Measurements from ENCODE around the gene DYDC2. TPM values are rescaled to one million over a fixed set of nuclear protein-coding genes. Genes with fewer than 3 reads are reported as not detected.

DYDC2 gene
- total and polyA plus RNA-seq, 2 experiments from 2014 or later = not detected

DNA sequence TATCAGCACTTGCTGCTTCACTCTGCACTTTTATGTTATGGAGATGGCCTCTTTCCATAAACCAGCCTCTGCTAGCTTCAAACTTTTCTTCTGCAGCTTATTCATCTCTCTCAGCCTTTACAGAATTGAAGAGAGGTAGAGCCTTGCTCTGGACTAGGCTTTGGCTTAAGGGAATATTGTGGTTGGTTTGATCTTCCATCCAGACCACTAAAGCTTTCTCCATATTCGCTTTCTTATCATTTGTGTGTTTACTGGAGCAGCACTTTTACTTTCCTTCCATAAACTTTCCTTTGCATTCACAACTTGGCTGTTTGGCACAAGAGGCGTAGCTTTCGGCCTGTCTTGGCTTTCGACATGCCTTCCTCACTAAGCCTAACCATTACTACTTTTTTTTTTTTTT is 23.6 kb downstream of the DYDC2 start:
- Histone ChIP-seq H3K36me3 (ENCODE audit: low read depth) (no peaks in the 10 kb centered on the region), H3K9me2 (ENCODE audit: insufficient read depth) (no peaks in the 10 kb centered on the region), H3K9me3 (ENCODE audit: low read depth) (no peaks in the 10 kb centered on the region), H3F3A (ENCODE audit: insufficient read depth) (no peaks in the 10 kb centered on the region), H3K79me2 (ENCODE audit: insufficient read depth) (no peaks in the 10 kb centered on the region), H3K4me3 (no peak overlapping the region), H3K4me2 (ENCODE audit: unreplicated experiment) (no peak overlapping the region), H3K4me1 (ENCODE audit: insufficient read depth) (no peaks in the 10 kb centered on the region), H3K27me3 (replicated peaks; ENCODE audit: insufficient read depth) (peaks cover 7% of the 10 kb centered on the region; the same call in 1 of the 2 replicates), H3K27ac (no peak overlapping the region), H2AFZ (no peak overlapping the region), H4K20me1 (ENCODE audit: insufficient read depth) (no peaks in the 10 kb centered on the region), H3K9ac (no peak overlapping the region)
- TF ChIP-seq EZH2phosphoT487 (IDR thresholded peaks at IDR 0.05; ENCODE audit: insufficient read depth, low read depth) (no peak), EZH2 (IDR thresholded peaks at IDR 0.05; ENCODE audit: insufficient read depth, poor library complexity, severe bottlenecking) (no peak)
- DNase-seq = no peak
- in situ Hi-C loops (cut with MboI) = no loop called here
- 57 to 63% methylated on average over 4 of the region's 4 CpGs for WGBS, 2 experiments (ENCODE audit: low coverage in 1 of 2, low lambda C conversion rate in 2 of 2, missing lambda C conversion rate in 2 of 2)

GRCh38 chr10:80382989-80383388 is 26.4 kb downstream of the DYDC2 start:
- no peaks in the 10 kb centered on the region for H3K4me1 ChIP-seq (ENCODE audit: insufficient read depth)
- no peaks in the 10 kb centered on the region for H3K36me3 ChIP-seq (ENCODE audit: low read depth)
- H3K27me3 ChIP-seq (replicated peaks; ENCODE audit: insufficient read depth) = peaks cover 5% of the 10 kb centered on the region; the same call in 1 of the 2 replicates
- no peak overlapping the region for H2AFZ ChIP-seq
- no peak overlapping the region for H3K9ac ChIP-seq
- WGBS, 2 experiments (ENCODE audit: low coverage in 1 of 2, low lambda C conversion rate in 2 of 2, missing lambda C conversion rate in 2 of 2) = 2% methylated on average over 4 of the region's 4 CpGs
- H3K9me3 ChIP-seq (ENCODE audit: low read depth) = no peaks in the 10 kb centered on the region
- peak; percentile 58 for DNase-seq
- in situ Hi-C loops (cut with MboI) = no loop called here
- H3F3A ChIP-seq (ENCODE audit: insufficient read depth) = no peaks in the 10 kb centered on the region
- no peaks in the 10 kb centered on the region for H3K9me2 ChIP-seq (ENCODE audit: insufficient read depth)
- no peak overlapping the region for H3K27ac ChIP-seq
- H3K4me2 ChIP-seq (ENCODE audit: unreplicated experiment) = no peak overlapping the region
- H3K4me3 ChIP-seq = no peak overlapping the region
- TF ChIP-seq EZH2 (IDR thresholded peaks at IDR 0.05; ENCODE audit: insufficient read depth, poor library complexity, severe bottlenecking) (no peak), EZH2phosphoT487 (IDR thresholded peaks at IDR 0.05; ENCODE audit: insufficient read depth, low read depth) (no peak)
- no peaks in the 10 kb centered on the region for H3K79me2 ChIP-seq (ENCODE audit: insufficient read depth)
- no peaks in the 10 kb centered on the region for H4K20me1 ChIP-seq (ENCODE audit: insufficient read depth)

DNA sequence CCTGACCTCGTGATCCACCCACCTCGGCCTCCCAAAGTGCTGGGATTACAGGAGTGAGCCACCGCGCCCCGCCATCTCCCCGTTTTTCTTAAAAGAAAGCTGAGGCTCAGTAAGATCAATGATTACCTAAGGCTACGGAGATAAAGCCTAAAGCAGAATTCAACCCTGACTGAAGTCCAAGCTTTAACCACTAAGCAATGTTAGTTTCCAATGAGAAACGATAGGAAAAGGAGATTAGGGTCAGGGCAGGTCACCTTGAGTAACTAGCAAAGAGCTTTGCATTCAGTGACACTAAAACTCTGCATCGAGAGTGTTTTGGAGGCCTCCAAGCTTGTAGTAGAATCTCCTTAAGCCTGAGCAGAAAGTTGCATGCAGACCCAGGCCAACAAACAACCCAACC is 34.2 kb downstream of the DYDC2 start:
- Histone ChIP-seq H3F3A (ENCODE audit: insufficient read depth) (no peaks in the 10 kb centered on the region), H3K4me3 (no peak overlapping the region), H3K27me3 (replicated peaks; ENCODE audit: insufficient read depth) (peaks cover 5% of the 10 kb centered on the region; the same call in 1 of the 2 replicates), H3K4me2 (ENCODE audit: unreplicated experiment) (no peak overlapping the region), H3K79me2 (ENCODE audit: insufficient read depth) (no peaks in the 10 kb centered on the region), H4K20me1 (ENCODE audit: insufficient read depth) (no peaks in the 10 kb centered on the region), H3K9me2 (ENCODE audit: insufficient read depth) (no peaks in the 10 kb centered on the region), H3K4me1 (ENCODE audit: insufficient read depth) (no peaks in the 10 kb centered on the region), H3K27ac (no peak overlapping the region), H3K9me3 (ENCODE audit: low read depth) (no peaks in the 10 kb centered on the region), H2AFZ (no peak overlapping the region), H3K36me3 (ENCODE audit: low read depth) (no peaks in the 10 kb centered on the region), H3K9ac (no peak overlapping the region)
- in situ Hi-C loops (cut with MboI) = no loop called here
- no peak for DNase-seq
- WGBS, 2 experiments (ENCODE audit: low coverage in 1 of 2, low lambda C conversion rate in 2 of 2, missing lambda C conversion rate in 2 of 2) = 45 to 47% methylated on average over 9 of the region's 9 CpGs
- TF ChIP-seq EZH2 (IDR thresholded peaks at IDR 0.05; ENCODE audit: insufficient read depth, poor library complexity, severe bottlenecking) = no peak
- TF ChIP-seq EZH2phosphoT487 (IDR thresholded peaks at IDR 0.05; ENCODE audit: insufficient read depth, low read depth) = no peak

DNA sequence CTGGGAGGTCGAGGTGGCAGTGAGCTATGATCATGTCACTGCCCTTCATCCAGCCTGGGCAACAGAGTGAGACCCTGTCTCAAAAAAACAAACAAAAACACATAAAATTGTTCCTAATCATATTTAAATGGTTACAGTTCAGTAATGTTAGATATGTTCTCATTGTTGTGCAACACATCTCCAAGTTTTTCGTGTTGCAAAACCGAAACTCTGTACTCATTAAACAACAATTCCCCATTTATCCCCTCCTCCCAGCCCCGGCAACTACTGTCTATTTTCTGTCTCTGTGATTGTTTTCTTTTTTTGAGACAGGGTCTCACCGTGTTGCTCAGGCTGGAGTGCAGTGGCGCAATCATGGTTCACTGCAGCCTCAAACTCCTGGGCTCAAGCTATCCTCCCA is 35.7 kb downstream of the DYDC2 start:
- no peak overlapping the region for H3K4me2 ChIP-seq (ENCODE audit: unreplicated experiment)
- H3K4me1 ChIP-seq (ENCODE audit: insufficient read depth) = no peaks in the 10 kb centered on the region
- no peak overlapping the region for H3K4me3 ChIP-seq
- no peaks in the 10 kb centered on the region for H4K20me1 ChIP-seq (ENCODE audit: insufficient read depth)
- in situ Hi-C loops (cut with MboI) = no loop called here
- 0 out of 2 replicates have a peak, but pooled peaks cover 3% of the 10 kb centered on the region for H3K27me3 ChIP-seq (replicated peaks; ENCODE audit: insufficient read depth)
- H3K9me3 ChIP-seq (ENCODE audit: low read depth) = no peaks in the 10 kb centered on the region
- H3F3A ChIP-seq (ENCODE audit: insufficient read depth) = no peaks in the 10 kb centered on the region
- H3K36me3 ChIP-seq (ENCODE audit: low read depth) = no peaks in the 10 kb centered on the region
- no peaks in the 10 kb centered on the region for H3K79me2 ChIP-seq (ENCODE audit: insufficient read depth)
- peak; percentile 9 for DNase-seq
- no peak overlapping the region for H2AFZ ChIP-seq
- WGBS, 2 experiments (ENCODE audit: low coverage in 1 of 2, low lambda C conversion rate in 2 of 2, missing lambda C conversion rate in 2 of 2) = 26 to 28% methylated on average over 6 of the region's 6 CpGs
- H3K9ac ChIP-seq = no peak overlapping the region
- H3K27ac ChIP-seq = no peak overlapping the region
- no peaks in the 10 kb centered on the region for H3K9me2 ChIP-seq (ENCODE audit: insufficient read depth)
- TF ChIP-seq EZH2phosphoT487 (IDR thresholded peaks at IDR 0.05; ENCODE audit: insufficient read depth, low read depth) (no peak), EZH2 (IDR thresholded peaks at IDR 0.05; ENCODE audit: insufficient read depth, poor library complexity, severe bottlenecking) (no peak)
